ENCODE data around the gene AUTS2.

The AUTS2 gene

GRCh38 chr7:70177166-70177565, 578.9 kb downstream of the AUTS2 start:
- in situ Hi-C loops (cut with HindIII; ENCODE audit: low sequenced_read_pairs), result loop anchor here (25.0 kb wide), 1 partner anchor 510 kb away; no protein-coding TSS in a partner anchor
- TF ChIP-seq, protein P1, sequence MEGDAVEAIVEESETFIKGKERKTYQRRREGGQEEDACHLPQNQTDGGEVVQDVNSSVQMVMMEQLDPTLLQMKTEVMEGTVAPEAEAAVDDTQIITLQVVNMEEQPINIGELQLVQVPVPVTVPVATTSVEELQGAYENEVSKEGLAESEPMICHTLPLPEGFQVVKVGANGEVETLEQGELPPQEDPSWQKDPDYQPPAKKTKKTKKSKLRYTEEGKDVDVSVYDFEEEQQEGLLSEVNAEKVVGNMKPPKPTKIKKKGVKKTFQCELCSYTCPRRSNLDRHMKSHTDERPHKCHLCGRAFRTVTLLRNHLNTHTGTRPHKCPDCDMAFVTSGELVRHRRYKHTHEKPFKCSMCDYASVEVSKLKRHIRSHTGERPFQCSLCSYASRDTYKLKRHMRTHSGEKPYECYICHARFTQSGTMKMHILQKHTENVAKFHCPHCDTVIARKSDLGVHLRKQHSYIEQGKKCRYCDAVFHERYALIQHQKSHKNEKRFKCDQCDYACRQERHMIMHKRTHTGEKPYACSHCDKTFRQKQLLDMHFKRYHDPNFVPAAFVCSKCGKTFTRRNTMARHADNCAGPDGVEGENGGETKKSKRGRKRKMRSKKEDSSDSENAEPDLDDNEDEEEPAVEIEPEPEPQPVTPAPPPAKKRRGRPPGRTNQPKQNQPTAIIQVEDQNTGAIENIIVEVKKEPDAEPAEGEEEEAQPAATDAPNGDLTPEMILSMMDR (IDR thresholded peaks at IDR 0.05; ENCODE audit: low read depth, low read length, missing control alignments), result no peak
- DNase-seq (ENCODE audit: low read depth), result peak; percentile 39
- H3K4me3 ChIP-seq (ENCODE audit: low read depth, low read length), result no peak overlapping the region

- in situ Hi-C loops (cut with HindIII; ENCODE audit: low sequenced_read_pairs), result loop anchor here (25.0 kb wide), 1 partner anchor 509 kb away; no protein-coding TSS in a partner anchor
- no peak for DNase-seq (ENCODE audit: low read depth)
- TF ChIP-seq, protein P1 (IDR thresholded peaks at IDR 0.05; ENCODE audit: low read depth, low read length, missing control alignments), result no peak
- no peak overlapping the region for H3K4me3 ChIP-seq (ENCODE audit: low read depth, low read length)
Measured at GRCh38 chr7:70178211-70178610, 579.9 kb downstream of the AUTS2 start.

DNA sequence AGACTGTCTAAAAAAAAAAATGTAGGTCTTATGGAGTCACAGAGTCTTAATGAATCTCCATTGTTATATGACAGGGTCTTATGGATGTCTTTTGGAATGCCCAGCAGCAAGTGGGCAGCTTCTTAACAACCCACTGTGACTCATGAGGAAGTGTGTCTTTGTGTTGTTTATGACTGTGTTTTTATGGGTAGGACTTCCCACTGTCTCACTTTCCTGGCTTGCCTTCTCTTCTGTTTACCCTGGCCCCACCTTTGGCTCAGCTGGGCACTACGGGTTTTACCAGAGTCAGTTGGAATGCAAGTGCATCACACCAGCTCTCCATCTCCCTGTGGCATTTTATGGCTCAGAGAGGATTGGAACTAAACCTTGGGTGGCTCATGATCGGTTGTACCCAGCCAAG, 580.5 kb downstream of the AUTS2 start:
- TF ChIP-seq, protein P1 (IDR thresholded peaks at IDR 0.05; ENCODE audit: low read depth, low read length, missing control alignments), result no peak
- no peak for DNase-seq (ENCODE audit: low read depth)
- in situ Hi-C loops (cut with HindIII; ENCODE audit: low sequenced_read_pairs), result loop anchor here (25.0 kb wide), 1 partner anchor 509 kb away; no protein-coding TSS in a partner anchor
- no peak overlapping the region for H3K4me3 ChIP-seq (ENCODE audit: low read depth, low read length)

DNA sequence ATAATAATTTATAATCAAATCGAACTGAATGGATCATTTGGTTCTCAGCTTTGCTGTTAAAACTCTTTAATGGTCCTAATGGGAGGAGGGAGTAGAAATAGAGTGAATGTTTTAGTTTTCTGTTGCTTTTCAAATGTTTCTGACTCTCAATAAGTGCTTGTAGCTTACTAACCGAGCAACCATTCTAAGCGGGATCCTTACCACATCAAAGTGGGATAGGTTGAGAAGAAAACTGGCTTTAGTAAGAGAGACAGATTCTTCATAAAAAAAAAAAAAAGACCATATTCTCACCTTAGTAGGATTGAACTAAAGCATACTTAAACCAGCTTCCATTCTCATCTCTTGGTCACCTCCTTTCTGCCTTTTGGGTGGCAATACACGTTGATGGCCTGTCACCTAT, 584.2 kb downstream of the AUTS2 start:
- TF ChIP-seq, protein P1 (IDR thresholded peaks at IDR 0.05; ENCODE audit: low read depth, low read length, missing control alignments), result no peak
- no peak for DNase-seq (ENCODE audit: low read depth)

GRCh38 chr7:70183278-70183677, 585.0 kb downstream of the AUTS2 start:
- TF ChIP-seq, protein P1 (IDR thresholded peaks at IDR 0.05; ENCODE audit: low read depth, low read length, missing control alignments), result no peak
- no peak overlapping the region for H3K4me3 ChIP-seq (ENCODE audit: low read depth, low read length)
- no peak for DNase-seq (ENCODE audit: low read depth)
- in situ Hi-C loops (cut with HindIII; ENCODE audit: low sequenced_read_pairs), result loop anchor here (25.0 kb wide), 1 partner anchor 504 kb away; no protein-coding TSS in a partner anchor

More for the DNA sequence above, 584.2 kb downstream of the AUTS2 start:
- in situ Hi-C loops (cut with HindIII; ENCODE audit: low sequenced_read_pairs), result loop anchor here (25.0 kb wide), 1 partner anchor 505 kb away; no protein-coding TSS in a partner anchor
- H3K4me3 ChIP-seq (ENCODE audit: low read depth, low read length), result no peak overlapping the region

- no peak for DNase-seq (ENCODE audit: low read depth)
- H3K4me3 ChIP-seq (ENCODE audit: low read depth, low read length), result no peak overlapping the region
- in situ Hi-C loops (cut with HindIII; ENCODE audit: low sequenced_read_pairs), result loop anchor here (5.0 to 25.0 kb wide), 2 partner anchors 53 to 498 kb away; no protein-coding TSS in a partner anchor
- TF ChIP-seq, protein P1 (IDR thresholded peaks at IDR 0.05; ENCODE audit: low read depth, low read length, missing control alignments), result no peak
Measured at GRCh38 chr7:70188901-70189650, 590.8 kb downstream of the AUTS2 start.
